ENCODE data around the gene ATP10B. TPM values are rescaled to one million over a fixed set of nuclear protein-coding genes. Genes with fewer than 3 reads are reported as not detected.

The ATP10B gene
- polyA plus RNA-seq, 3 donors = not detected

GRCh38 chr5:160797020-160797419 is 55.0 kb downstream of the ATP10B start:
- Histone ChIP-seq H4K20me1 (ENCODE audit: insufficient read depth, low read length) (no peaks in the 10 kb centered on the region), H3K27ac (ENCODE audit: low read depth in 1 of 2, low read length in 2 of 2) (no peak overlapping the region), H3K9ac (ENCODE audit: insufficient read depth, low read length, poor library complexity, severe bottlenecking) (no peak overlapping the region), H3K4me3 (replicated peaks in 1 of 3; ENCODE audit: low read depth in 2 of 3, low read length in 3 of 3) (no peak overlapping the region), H3K36me3 (replicated peaks in 1 of 2; ENCODE audit: control insufficient read depth in 1 of 2, insufficient read depth in 2 of 2, low read length in 2 of 2) (no peaks in the 10 kb centered on the region), H3K4me2 (replicated peaks; ENCODE audit: extremely low read depth, low read length, poor library complexity, severe bottlenecking) (no peak overlapping the region), H2AFZ (ENCODE audit: insufficient read depth, low read depth, low read length, poor library complexity, severe bottlenecking) (no peak overlapping the region), H3K79me2 (ENCODE audit: insufficient read depth, low read length) (no peaks in the 10 kb centered on the region), H3K27me3 (ENCODE audit: control insufficient read depth in 2 of 2, insufficient read depth in 2 of 2, low read length in 2 of 2) (no peaks in the 10 kb centered on the region), H3K9me3 (replicated peaks in 1 of 2; ENCODE audit: control insufficient read depth in 1 of 2, insufficient read depth in 1 of 2, low read length in 2 of 2) (no peaks in the 10 kb centered on the region), H3K4me1 (ENCODE audit: control insufficient read depth in 1 of 2, insufficient read depth in 2 of 2, low read length in 2 of 2) (peaks cover 14 to 17% of the 10 kb centered on the region in 2 donors)
- TF ChIP-seq, protein P1, sequence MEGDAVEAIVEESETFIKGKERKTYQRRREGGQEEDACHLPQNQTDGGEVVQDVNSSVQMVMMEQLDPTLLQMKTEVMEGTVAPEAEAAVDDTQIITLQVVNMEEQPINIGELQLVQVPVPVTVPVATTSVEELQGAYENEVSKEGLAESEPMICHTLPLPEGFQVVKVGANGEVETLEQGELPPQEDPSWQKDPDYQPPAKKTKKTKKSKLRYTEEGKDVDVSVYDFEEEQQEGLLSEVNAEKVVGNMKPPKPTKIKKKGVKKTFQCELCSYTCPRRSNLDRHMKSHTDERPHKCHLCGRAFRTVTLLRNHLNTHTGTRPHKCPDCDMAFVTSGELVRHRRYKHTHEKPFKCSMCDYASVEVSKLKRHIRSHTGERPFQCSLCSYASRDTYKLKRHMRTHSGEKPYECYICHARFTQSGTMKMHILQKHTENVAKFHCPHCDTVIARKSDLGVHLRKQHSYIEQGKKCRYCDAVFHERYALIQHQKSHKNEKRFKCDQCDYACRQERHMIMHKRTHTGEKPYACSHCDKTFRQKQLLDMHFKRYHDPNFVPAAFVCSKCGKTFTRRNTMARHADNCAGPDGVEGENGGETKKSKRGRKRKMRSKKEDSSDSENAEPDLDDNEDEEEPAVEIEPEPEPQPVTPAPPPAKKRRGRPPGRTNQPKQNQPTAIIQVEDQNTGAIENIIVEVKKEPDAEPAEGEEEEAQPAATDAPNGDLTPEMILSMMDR (IDR thresholded peaks at IDR 0.05) = no peak
- Mint-ChIP-seq H3K27ac (no peak overlapping the region), H3K27me3 (ENCODE audit: low read depth in 3 of 3) (peaks cover 1 to 5% (median 4%) of the 10 kb centered on the region in 3 donors), H3K4me3 (no peak overlapping the region), H3K9me3 (peaks cover 0 to 6% (median 4%) of the 10 kb centered on the region in 7 donors), H3K36me3 (peaks cover 7 to 8% of the 10 kb centered on the region in 2 donors), H3K4me1 (peaks cover 20% of the 10 kb centered on the region)
- DNase-seq = no peak
- 100% methylated on average over 2 of the region's 4 CpGs for WGBS (ENCODE audit: insufficient coverage)
- intact Hi-C loops (cut with micrococcal nuclease) = loop anchor here in 1 of 2 donors (10.0 kb wide), 1 partner anchor 92 kb away; no protein-coding TSS in a partner anchor

DNA sequence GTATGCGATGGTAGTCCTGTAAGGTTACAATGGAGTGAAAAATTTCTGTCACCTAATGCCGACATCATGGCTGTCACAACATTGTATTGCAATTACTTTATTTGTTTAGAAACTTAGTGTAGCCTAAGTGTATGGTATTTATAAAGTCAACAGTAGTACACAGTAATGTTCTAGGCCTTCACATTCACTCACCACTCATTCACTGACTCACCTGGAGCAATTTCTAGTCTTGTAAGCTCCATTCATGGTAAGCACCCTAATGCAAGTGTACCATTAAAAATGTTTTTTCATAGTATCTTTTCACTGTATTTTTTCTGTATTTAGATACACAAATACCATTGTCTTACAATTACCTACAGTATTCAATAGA is 58.5 kb downstream of the ATP10B start:
- Mint-ChIP-seq H3K9me3 (peaks cover 0 to 11% (median 4%) of the 10 kb centered on the region in 7 donors), H3K27ac (no peak overlapping the region), H3K27me3 (ENCODE audit: low read depth in 3 of 3) (peaks cover 1 to 4% (median 3%) of the 10 kb centered on the region in 3 donors), H3K4me1 (peaks cover 9% of the 10 kb centered on the region), H3K36me3 (peaks cover 7 to 8% of the 10 kb centered on the region in 2 donors), H3K4me3 (no peak overlapping the region)
- H4K20me1 ChIP-seq (ENCODE audit: insufficient read depth, low read length) = no peaks in the 10 kb centered on the region
- no peak overlapping the region for H2AFZ ChIP-seq (ENCODE audit: insufficient read depth, low read depth, low read length, poor library complexity, severe bottlenecking)
- intact Hi-C loops (cut with micrococcal nuclease) = loop anchor here in 1 of 2 donors (10.0 kb wide), 1 partner anchor 89 kb away; no protein-coding TSS in a partner anchor
- H3K4me3 ChIP-seq (replicated peaks in 1 of 3; ENCODE audit: low read depth in 2 of 3, low read length in 3 of 3) = no peak overlapping the region
- H3K27ac ChIP-seq (ENCODE audit: low read depth in 1 of 2, low read length in 2 of 2) = no peak overlapping the region
- H3K9ac ChIP-seq (ENCODE audit: insufficient read depth, low read length, poor library complexity, severe bottlenecking) = no peak overlapping the region
- no peak for DNase-seq
- WGBS (ENCODE audit: insufficient coverage) = no CpG with 5 or more reads among the region's 2 CpGs
- peaks cover 3 to 4% of the 10 kb centered on the region in 2 donors for H3K4me1 ChIP-seq (ENCODE audit: control insufficient read depth in 1 of 2, insufficient read depth in 2 of 2, low read length in 2 of 2)
- H3K4me2 ChIP-seq (replicated peaks; ENCODE audit: extremely low read depth, low read length, poor library complexity, severe bottlenecking) = no peak overlapping the region
- H3K9me3 ChIP-seq (replicated peaks in 1 of 2; ENCODE audit: control insufficient read depth in 1 of 2, insufficient read depth in 1 of 2, low read length in 2 of 2) = no peaks in the 10 kb centered on the region
- no peaks in the 10 kb centered on the region for H3K79me2 ChIP-seq (ENCODE audit: insufficient read depth, low read length)
- H3K36me3 ChIP-seq (replicated peaks in 1 of 2; ENCODE audit: control insufficient read depth in 1 of 2, insufficient read depth in 2 of 2, low read length in 2 of 2) = no peaks in the 10 kb centered on the region
- H3K27me3 ChIP-seq (ENCODE audit: control insufficient read depth in 2 of 2, insufficient read depth in 2 of 2, low read length in 2 of 2) = no peaks in the 10 kb centered on the region
- TF ChIP-seq, protein P1 (IDR thresholded peaks at IDR 0.05) = no peak

All from CD14-positive monocyte (primary cell).